IMR-90 (cell line): ENCODE data around the gene FRMD4B.

ENCODE experiments used
- CHD1 ChIP-seq: IDR thresholded peaks from 2 replicates; pipeline ENCODE4 v1.6.1; 2012; ENCODE audit warnings: low read depth, low read length, improper control_type of control experiment
- CTCF ChIP-seq: conservative IDR thresholded peaks from 2 replicates; pipeline ENCODE4 v1.5.1; 2012; ENCODE audit warnings: mild to moderate bottlenecking, low read depth, low read length, improper control_type of control experiment
- FOS ChIP-seq: fragments of 150-350 bp; IDR thresholded peaks from 2 replicates; pipeline ENCODE4 v1.6.1; 2016; ENCODE audit warnings: low read depth, low read length
- MAFK ChIP-seq: IDR thresholded peaks from 2 replicates; pipeline ENCODE4 v1.6.1; 2012; ENCODE audit warnings: low read depth, low read length, improper control_type of control experiment
- MXI1 ChIP-seq: IDR thresholded peaks from 2 replicates; pipeline ENCODE4 v1.6.1; 2012; ENCODE audit warnings: low read depth, mild to moderate bottlenecking, low read length, moderate library complexity, borderline replicate concordance
- POLR2A ChIP-seq: IDR thresholded peaks from 2 replicates; pipeline ENCODE4 v1.6.1; 2012; ENCODE audit warnings: mild to moderate bottlenecking, low read depth, low read length
- RFX5 ChIP-seq: IDR thresholded peaks from 2 replicates; pipeline ENCODE4 v1.8.0; 2012; ENCODE audit warnings: low read depth, mild to moderate bottlenecking, low read length, moderate library complexity
- TF ChIP-seq, protein P1 (sequence below): fragments of 150-350 bp; IDR thresholded peaks from 2 replicates; pipeline ENCODE4 v1.6.1; 2016; ENCODE audit warnings: low read depth, mild to moderate bottlenecking, low read length, moderate library complexity, borderline replicate concordance

- no peak for TF ChIP-seq FOS
- no peak for TF ChIP-seq CTCF
- no peak for TF ChIP-seq POLR2A
- TF ChIP-seq, protein P1, sequence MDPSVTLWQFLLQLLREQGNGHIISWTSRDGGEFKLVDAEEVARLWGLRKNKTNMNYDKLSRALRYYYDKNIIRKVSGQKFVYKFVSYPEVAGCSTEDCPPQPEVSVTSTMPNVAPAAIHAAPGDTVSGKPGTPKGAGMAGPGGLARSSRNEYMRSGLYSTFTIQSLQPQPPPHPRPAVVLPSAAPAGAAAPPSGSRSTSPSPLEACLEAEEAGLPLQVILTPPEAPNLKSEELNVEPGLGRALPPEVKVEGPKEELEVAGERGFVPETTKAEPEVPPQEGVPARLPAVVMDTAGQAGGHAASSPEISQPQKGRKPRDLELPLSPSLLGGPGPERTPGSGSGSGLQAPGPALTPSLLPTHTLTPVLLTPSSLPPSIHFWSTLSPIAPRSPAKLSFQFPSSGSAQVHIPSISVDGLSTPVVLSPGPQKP, result no peak
- TF ChIP-seq CHD1, result no peak
- TF ChIP-seq RFX5, result no peak
- no peak for TF ChIP-seq MAFK
- no peak for TF ChIP-seq MXI1
These were observed 137.5 kb downstream of the FRMD4B start for GRCh38 chr3:69248436-69248835.
